Upper lobe of left lung (tissue), 4 donors: Measurements from ENCODE around the gene PLXNA2.

ENCODE experiments used
- CTCF ChIP-seq, 6 experiments: fragments of 450-650 bp in 4 of 6; fragments of 200-600 bp in 2 of 6; sonication (generic) in 2 of 6; IDR thresholded peaks; one replicate each; pipeline ENCODE4 v1.5.1; 2016 to 2019; ENCODE audit warnings: antibody characterized with exemption in 6 of 6
- POLR2AphosphoS5 ChIP-seq, 2 donors: sonication (generic); formaldehyde crosslinking; IDR thresholded peaks; one replicate each; pipeline ENCODE4 v1.5.1; 2017; ENCODE audit warnings: antibody characterized with exemption in 2 of 2

GRCh38 chr1:208174731-208175507 is 69.3 kb downstream of the PLXNA2 start:
- TF ChIP-seq POLR2AphosphoS5 (IDR thresholded peaks at IDR 0.05) (no peak), CTCF (IDR thresholded peaks at IDR 0.05) (no peak)
